HG03521 (cell line): ENCODE measurements around the gene LMAN1L.

Experiments used
- ATAC-seq: cut with Tn5 transposase; IDR thresholded peaks from one replicate; pipeline ENCODE4 v1.9.1; 2021; ENCODE audit warnings: mild to moderate bottlenecking, moderate library complexity; ENCODE audit not compliant: unreplicated experiment

The LMAN1L gene

DNA sequence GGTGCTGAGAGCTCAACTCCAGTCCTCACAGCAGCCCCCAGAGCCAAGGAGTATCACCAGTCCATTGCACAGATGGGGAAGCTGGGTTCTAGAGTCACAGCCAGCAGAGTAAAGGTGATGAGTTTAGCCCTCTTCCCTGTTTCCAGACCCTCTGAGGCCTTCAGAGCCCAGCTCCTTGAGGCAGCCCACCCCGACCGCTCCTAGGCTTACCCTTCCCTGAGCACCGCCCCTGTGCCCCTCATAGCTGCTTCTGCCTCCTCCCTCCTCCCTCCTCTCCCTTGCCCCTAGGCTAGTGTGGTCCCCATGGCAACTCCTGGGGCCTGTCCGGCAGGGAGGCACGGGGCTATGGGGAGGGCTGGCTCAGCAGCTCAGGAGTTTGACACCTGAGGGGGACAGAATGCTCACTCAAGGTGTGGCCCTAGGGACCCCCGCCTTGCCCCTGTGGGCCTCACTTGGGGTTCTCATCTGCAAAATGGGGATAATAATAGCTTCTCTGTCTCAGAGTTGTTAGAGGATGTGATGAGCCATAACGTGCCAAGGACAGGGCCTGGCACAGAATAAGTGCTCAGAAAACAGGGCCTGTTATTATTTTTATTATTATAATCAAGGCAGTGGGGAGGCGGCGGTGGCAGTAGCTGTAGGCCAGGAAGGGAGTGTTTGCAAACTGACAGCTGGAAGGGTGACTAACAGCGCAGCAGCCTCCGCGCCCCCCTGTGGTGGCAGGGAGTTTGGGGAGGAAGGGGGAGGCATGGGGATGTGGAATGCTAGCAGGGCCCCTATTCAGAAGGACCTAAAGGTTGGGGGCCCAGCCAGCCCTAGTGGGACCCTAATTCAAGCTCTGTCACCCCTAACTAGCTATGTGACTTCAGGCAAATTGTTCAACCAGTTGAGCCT is 19.3 kb upstream of the LMAN1L start:
- no peak for ATAC-seq

DNA sequence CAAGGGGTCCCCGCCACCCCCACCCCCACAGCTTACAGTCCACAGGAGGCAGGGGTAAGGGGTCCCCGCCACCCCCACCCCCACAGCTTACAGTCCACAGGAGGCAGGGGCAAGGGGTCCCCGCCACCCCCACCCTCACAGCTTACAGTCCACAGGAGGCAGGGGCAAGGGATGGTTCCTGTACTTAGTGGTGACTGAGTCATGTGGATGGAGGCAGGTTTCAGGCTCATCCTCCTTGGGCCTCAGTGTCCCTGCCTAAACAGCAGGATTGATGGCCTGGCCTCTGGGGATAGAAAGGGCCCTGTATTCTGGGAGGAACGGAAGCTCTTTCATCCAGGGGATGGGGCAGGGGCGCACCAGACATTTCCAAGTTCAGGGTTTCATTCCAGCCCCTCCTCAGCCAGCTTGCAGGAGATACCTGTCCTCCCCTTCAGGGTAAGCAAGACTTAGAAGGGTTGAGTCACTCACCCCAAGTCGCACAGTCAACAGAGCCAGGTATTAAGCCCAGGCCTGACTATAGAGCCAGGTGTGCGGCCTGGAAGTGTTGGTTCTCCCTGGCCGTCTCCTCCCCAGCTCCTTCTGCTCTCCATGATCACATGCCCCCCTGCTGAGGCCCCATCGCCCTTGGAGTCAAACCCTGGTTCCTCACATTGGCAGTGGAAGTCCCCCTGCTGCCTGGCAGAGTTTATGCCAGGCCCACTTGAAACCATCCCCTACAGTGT is 18.2 kb upstream of the LMAN1L start:
- ATAC-seq = no peak

DNA sequence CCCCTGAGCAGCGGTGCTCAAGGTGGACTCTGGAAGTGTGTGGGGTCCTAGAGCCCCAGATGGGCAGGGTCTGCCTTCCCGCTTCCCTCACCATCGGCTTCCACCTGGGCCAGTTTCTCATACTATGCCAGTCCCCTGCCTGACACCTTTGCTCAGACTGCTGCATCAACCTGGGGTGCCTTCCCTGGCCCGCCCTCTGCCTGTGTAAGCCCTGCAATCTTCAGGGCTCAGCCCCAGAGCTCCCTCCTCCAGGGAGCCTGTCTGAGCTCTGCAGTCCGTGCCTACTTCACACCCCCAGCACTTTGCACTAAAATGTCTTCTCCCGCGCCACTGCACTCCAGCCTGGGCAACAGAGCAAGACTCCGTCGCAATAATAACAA is 17.7 kb upstream of the LMAN1L start:
- no peak for ATAC-seq

DNA sequence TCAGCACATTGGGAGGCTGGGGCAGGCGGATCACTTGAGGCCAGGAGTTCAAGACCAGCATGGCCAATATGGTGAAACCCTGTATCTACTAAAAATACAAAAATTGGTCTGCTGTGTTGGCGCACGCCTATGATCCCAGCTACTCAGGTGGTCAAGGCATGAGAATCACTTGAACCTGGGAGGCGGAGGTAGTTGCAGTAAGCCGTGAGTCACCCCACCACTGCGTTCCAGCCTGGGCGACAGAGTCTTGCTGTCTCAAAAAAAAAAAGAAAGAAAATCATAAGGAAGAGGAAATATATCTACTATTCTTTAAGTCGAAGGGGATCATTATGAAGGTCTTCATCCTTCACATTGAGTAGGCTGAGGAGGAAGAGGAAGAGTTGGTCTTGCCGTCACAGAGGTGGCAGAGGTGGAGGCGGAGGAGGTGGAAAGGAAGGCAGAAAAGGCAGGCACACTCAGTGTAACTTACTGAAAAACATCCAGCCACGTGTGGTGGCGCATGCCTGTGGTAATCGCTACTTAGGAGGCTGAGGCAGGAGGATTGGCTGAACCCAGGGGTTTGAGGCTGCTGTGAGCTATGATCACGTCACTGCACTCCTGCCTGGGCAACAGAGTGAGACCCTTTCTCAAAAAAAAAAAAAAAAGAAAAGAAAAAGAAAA is 16.5 kb upstream of the LMAN1L start:
- no peak for ATAC-seq

DNA sequence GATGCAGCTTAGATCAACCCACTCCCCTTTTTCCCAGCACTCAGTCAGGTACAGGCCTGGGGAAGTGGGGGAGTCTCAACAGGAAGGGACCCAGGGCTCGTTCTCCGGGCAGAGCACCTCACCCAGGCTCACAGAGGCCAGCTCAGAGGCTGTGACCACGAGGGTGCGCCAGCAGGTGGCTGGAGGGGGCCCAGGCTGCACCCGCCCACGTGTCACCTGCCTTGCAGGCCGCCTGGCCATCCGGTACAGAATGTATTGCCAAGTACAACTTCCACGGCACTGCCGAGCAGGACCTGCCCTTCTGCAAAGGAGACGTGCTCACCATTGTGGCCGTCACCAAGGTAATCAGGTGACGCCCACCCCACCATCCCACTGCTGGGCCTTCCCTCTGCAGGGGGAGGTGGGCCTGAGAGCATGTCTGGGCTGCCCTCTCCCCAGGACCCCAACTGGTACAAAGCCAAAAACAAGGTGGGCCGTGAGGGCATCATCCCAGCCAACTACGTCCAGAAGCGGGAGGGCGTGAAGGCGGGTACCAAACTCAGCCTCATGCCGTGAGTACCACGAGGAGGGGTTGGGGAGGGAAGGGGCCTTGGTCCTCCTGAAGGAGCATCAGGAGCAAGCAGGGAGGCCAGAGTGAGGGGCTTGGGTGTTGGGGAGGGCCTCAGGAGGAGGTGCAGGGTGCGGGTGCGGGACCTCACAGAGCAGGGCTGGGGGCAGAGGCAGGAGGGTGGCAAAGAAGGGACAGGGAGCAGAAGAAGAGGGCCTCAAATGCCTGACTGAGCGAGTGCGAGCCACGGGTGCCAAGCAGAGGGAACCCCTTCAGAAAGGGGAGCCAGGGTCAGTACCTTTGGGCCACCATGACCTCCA is 14.0 kb upstream of the LMAN1L start:
- no peak for ATAC-seq

DNA sequence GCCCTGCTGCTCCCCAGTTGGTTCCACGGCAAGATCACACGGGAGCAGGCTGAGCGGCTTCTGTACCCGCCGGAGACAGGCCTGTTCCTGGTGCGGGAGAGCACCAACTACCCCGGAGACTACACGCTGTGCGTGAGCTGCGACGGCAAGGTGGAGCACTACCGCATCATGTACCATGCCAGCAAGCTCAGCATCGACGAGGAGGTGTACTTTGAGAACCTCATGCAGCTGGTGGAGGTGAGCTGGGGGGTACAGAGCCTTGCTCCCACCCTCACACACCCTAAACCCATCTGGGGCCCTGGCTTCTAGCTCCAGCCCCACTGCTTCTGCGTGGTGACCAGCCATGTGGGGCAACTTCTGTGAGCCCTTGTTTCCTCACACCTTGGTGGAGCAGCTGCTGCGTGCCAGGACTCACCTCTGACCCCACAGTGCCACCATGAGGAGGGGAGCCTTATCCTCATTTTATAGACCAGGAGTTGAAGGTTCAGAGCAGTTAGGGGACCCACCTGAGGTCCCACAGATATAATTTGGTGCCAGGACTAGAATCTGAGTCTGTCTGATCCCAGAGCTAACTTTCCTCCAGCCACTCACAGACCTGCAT is 13.3 kb upstream of the LMAN1L start:
- no peak for ATAC-seq

DNA sequence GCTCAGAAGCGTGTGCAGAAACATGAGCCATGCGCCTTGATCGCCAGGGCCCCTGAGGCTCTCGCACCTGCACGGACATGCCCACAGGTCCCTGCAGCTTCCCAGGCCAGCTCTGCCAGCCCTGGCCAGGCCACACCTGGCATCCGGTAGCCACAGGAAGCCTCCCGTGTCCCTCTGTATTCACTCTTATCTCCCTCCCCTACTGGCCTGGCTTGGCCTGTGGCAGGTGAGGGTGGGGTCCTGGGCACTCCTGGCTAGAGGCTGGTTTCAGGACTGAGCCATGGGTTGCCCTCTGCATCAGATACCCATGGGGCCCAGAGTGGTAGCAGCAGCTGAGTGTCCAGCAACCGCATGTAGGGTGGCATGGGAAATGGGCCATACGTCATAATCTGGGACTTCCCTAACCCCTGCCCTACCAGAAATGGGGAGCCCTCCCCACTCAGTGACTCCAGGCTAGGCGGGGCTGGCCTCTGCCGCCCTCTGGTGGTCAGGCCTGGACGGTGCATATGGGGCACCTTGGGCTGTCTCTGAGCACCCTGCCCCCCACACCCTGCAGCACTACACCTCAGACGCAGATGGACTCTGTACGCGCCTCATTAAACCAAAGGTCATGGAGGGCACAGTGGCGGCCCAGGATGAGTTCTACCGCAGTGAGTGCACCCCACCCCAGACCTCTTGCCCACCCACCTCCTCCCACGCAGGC is 12.6 kb upstream of the LMAN1L start:
- peak; percentile 60 for ATAC-seq

DNA sequence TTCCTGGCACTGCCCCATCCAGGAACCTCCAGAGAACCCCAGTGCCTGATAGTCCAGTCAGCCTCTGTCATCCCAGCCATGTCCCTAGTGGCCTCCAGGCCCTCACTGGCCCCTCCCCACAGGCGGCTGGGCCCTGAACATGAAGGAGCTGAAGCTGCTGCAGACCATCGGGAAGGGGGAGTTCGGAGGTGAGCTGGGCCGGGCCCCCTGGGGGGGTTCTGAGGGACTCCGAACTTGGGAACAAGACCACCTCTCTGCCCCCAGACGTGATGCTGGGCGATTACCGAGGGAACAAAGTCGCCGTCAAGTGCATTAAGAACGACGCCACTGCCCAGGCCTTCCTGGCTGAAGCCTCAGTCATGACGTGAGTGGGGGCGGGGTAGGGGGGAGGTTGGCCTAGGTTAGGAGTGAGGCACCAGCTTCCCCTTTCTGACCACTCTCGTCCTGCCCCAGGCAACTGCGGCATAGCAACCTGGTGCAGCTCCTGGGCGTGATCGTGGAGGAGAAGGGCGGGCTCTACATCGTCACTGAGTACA is 12.0 kb upstream of the LMAN1L start:
- no peak for ATAC-seq

DNA sequence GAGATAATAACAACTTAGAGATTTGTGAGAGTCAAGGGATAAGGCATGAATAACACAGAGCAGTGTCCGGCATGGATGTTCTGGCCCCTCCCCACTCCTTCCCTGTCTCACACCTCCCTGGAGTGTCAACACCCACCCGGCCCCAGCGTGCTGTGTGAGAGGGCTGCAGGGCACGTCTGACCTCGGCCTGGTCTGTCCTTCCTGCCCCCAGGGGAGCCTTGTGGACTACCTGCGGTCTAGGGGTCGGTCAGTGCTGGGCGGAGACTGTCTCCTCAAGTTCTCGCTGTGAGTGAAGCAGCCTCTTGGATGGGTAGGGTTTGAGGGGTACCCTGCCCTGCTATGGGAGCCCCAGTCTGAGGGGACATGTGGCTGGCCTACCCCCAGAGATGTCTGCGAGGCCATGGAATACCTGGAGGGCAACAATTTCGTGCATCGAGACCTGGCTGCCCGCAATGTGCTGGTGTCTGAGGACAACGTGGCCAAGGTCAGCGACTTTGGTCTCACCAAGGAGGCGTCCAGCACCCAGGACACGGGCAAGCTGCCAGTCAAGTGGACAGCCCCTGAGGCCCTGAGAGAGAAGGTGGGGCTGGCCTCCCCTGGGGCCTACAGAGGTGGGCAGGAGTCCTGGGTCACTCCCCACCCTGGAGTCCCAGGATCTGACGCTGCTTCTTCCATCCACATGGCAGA is 11.2 kb upstream of the LMAN1L start:
- no peak for ATAC-seq

DNA sequence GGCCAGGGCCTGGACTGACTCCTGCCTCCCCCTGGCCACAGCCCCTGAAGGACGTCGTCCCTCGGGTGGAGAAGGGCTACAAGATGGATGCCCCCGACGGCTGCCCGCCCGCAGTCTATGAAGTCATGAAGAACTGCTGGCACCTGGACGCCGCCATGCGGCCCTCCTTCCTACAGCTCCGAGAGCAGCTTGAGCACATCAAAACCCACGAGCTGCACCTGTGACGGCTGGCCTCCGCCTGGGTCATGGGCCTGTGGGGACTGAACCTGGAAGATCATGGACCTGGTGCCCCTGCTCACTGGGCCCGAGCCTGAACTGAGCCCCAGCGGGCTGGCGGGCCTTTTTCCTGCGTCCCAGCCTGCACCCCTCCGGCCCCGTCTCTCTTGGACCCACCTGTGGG is 10.3 kb upstream of the LMAN1L start:
- no peak for ATAC-seq

DNA sequence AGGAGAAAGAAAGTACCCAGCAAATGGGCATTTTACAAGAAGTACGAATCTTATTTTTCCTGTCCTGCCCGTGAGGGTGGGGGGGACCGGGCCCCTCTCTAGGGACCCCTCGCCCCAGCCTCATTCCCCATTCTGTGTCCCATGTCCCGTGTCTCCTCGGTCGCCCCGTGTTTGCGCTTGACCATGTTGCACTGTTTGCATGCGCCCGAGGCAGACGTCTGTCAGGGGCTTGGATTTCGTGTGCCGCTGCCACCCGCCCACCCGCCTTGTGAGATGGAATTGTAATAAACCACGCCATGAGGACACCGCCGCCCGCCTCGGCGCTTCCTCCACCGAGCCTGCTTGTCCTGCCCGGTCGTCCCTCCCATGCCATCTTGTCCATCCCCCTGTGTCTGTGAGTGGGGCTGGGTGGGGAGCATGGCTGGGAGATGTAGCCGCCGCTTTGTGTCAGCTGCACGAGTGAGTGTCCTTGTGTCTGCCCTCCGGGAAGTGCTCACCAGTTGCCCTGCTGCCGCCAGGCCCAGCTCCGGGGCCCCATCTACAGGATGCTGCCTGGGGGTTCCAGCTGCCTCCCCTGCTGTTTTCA is 9.7 kb upstream of the LMAN1L start:
- ATAC-seq = no peak

DNA sequence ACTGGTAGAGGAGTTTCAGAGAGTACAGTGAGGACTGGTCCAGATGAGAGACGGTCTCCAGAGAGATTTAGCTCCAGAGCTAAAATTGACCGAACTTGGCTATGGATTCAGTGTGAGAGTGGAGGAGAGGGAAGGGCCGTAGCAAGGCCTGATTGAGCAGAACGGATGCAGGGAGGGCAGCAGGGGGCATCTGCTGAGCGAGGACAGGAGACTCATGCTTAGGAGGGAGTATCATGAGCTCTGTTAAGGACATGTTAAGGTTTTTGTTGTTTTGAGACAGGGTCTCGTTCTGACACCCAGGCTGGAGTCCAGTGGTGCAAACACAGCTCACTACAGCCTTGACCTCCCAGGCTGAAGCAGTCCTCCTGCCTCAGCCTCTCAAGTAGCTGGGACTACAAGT is 7.7 kb upstream of the LMAN1L start:
- ATAC-seq = no peak

DNA sequence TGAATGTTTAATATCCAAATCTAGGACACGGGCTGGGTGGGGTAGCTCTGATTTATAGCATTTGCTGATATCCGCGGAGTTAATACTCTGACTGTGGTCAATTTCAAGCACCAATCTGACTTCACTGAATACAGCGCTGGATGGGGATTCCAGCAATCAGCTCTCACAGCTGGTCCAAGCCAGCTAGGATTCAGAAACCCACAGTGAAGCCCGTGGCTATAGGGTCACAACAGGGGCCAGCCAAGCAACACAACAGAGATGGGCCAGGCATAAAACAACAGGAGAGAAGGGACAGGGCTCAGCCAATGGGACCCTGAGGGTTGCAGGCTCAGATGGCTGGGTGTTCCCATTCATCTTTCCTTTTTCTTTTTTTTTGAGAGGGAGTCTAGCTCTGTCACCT is 5.4 kb upstream of the LMAN1L start:
- ATAC-seq = no peak

DNA sequence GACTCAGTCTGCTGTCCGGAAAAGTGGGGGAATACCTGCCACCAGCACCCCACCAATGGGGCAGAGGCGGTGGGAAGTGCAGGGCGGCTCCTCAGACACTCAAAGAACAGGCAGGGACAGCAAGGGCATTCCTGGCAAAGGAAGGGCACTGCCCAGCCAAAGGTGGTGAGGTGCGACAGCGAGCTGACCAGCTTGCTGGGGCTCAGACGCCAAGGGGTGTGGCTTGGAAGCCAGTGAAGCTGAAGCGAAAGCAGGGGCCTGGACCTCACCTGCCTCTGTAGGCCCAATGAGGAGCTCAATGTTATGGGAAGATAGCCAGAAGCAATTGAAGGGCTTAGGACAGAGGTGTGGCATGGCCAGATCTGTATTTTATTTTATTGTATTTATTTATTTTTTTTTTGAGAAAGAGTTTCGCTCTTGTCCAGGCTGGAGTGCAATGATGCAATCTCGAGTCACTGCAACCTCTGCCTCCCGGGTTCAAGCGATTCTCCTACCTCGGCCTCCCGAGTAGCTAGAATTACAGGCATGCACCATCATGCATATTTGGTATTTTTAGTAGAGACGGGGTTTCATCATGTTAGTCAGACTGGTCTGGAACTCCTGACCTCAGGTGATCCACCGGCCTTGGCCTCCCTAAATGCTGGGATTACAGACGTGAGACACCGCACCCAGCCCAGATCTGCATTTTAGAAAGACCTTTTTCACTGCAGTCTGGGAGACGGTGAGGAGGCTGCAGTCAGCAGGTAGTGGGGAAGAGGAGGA is 4.4 kb upstream of the LMAN1L start:
- ATAC-seq = no peak

DNA sequence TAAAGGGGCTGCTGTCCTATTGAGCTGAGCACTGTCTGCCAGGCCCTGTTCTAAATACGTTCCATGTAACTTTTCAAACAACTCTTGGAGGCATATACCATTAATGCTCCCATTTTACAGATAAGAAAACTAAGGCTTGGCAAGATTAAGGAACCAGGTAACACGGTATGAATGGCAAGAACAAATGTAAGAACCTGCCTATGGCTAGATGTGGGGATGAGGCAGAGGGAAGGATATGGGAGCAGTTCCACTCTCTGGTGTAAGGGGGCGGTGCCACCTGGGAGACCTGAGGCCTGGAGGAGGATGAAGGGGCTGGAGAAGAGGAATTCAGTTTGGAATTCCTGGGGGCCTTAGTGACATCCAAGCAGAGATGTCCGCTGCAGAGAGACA is 3.8 kb upstream of the LMAN1L start:
- no peak for ATAC-seq

DNA sequence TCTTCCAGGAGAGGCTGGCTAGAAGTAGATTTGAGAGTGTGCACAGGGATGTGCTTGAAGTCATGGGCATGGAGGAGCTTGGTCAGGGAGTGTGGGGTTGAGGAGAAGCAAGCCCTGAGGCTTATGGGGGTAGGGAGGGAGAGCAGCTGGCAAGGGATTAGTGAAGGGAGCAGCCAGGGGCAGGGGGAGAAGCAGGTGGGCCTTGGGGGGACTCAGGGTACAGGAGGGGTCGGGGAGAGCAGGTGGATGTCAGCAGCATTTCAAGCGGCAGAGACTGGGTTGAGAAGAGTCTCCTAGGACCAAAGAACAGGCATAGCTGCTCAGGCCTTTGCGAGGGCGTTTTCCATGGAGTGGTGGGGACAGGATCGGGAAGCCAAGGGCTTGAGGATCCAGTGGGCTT is 3.4 kb upstream of the LMAN1L start:
- no peak for ATAC-seq

DNA sequence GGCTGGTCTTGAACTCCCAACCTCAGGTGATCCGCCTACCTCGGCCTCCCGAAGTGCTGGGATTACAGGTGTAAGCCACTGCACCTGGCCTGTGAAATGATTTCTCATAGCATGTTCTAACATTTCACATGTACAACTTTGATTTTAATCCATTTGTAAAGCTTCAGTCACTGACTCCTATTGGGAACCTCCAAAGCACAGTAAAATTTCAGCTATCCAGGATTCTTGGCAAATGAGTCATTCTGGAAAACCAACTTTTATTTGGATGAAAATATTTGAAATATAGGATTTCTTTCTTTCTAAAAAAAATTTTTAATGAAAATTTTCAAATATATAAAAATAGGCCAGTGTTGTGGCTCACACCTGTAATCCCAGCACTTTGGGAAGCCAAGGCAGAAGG is 2.7 kb upstream of the LMAN1L start:
- no peak for ATAC-seq
